ENCODE data around the gene SF3B1. TPM values are rescaled to one million over a fixed set of nuclear protein-coding genes. Genes with fewer than 3 reads are reported as not detected.

The SF3B1 gene
- total and polyA plus RNA-seq, 2 of the 13 experiments (the other 11 are each of a cell fraction or from before 2014, with no cell fraction given) = 387 to 750 TPM

DNA sequence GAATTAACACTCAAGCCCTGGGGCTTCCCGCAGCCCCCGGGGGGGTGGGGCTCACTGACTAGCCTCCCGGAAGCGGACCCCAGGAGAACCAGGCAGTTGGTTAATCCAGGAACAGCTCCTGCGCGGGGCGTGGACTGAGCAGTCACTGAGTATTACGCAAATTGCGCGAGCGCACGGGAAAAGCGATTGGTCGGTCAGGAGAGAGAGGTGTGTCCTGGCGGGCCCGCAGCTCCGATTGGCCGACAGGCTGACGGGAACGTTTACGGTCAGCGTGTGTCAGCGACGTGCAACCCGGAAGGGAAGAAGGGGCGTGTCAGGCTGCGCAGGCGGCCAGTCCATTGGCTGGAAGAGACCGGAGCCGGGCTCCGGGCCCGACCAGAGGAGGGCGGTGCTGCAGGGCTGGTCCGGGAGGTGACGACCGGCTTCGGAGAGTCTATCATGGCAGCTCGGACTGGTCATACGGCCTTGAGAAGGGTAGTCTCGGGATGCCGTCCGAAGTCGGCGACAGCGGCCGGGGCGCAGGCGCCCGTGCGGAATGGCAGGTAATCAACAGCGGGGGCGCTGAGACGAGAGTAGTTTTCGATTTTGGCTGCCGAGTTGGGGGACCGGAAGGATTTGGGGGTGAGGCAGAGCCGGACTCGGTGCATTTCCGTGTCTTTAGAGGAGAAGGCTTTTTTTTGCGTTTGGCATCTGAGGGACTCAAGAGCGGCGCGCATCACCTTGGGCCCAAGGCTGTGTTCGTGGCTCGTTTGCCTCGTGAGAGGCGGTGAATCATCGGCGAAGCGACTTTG is 18.5 kb upstream of the SF3B1 start, which contains the start of gene COQ10B (continued):
- TF ChIP-seq, protein P1, sequence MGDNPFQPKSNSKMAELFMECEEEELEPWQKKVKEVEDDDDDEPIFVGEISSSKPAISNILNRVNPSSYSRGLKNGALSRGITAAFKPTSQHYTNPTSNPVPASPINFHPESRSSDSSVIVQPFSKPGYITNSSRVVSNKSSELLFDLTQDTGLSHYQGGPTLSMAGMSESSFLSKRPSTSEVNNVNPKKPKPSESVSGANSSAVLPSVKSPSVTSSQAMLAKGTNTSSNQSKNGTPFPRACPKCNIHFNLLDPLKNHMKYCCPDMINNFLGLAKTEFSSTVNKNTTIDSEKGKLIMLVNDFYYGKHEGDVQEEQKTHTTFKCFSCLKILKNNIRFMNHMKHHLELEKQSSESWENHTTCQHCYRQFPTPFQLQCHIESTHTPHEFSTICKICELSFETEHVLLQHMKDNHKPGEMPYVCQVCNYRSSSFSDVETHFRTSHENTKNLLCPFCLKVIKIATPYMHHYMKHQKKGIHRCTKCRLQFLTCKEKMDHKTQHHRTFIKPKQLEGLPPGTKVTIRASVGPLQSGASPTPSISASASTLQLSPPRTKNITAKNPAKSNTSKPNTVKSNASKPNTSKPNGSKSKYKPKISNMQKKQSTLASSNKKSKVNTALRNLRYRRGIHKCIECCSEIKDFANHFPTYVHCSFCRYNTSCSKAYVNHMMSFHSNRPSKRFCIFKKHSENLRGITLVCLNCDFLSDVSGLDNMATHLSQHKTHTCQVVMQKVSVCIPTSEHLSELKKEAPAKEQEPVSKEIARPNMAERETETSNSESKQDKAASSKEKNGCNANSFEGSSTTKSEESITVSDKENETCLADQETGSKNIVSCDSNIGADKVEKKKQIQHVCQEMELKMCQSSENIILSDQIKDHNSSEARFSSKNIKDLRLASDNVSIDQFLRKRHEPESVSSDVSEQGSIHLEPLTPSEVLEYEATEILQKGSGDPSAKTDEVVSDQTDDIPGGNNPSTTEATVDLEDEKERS (CRISPR knock-in tag; IDR thresholded peaks at IDR 0.05) = no peak
- no peak for TF ChIP-seq ZNF530 (CRISPR knock-in tag; IDR thresholded peaks at IDR 0.05; ENCODE audit: low read depth)
- no peak for TF ChIP-seq SRSF4 (IDR thresholded peaks at IDR 0.05; ENCODE audit: low read depth, low read length, poor library complexity, severe bottlenecking)
- TF ChIP-seq ZNF20 (CRISPR knock-in tag; IDR thresholded peaks at IDR 0.05) = peak; percentile 79; the same call in 1 of the 2 replicates
- TF ChIP-seq, protein P2, sequence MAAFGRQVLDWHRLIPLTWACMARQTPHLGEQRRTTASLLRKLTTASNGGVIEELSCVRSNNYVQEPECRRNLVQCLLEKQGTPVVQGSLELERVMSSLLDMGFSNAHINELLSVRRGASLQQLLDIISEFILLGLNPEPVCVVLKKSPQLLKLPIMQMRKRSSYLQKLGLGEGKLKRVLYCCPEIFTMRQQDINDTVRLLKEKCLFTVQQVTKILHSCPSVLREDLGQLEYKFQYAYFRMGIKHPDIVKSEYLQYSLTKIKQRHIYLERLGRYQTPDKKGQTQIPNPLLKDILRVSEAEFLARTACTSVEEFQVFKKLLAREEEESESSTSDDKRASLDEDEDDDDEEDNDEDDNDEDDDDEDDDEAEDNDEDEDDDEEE (CRISPR knock-in tag; IDR thresholded peaks at IDR 0.05) = peak; percentile 41; the same call in 1 of the 2 replicates
- TF ChIP-seq TAF15 (IDR thresholded peaks at IDR 0.05; ENCODE audit: low read depth, low read length, poor library complexity, severe bottlenecking) = no peak
- TF ChIP-seq RFXANK (CRISPR knock-in tag; IDR thresholded peaks at IDR 0.05) = no peak; the same call in 1 of the 2 replicates
- TF ChIP-seq ZFY (CRISPR knock-in tag; IDR thresholded peaks at IDR 0.05) = peak; percentile 70; the same call in 1 of the 2 replicates
- peak; percentile 72; the same call in 1 of the 2 replicates for TF ChIP-seq MED13 (CRISPR knock-in tag; IDR thresholded peaks at IDR 0.05)
- TF ChIP-seq AHR (CRISPR knock-in tag; IDR thresholded peaks at IDR 0.05) = 0 out of 2 replicates have a peak, but pooled peaks have one; percentile 79
- TF ChIP-seq, protein P3, sequence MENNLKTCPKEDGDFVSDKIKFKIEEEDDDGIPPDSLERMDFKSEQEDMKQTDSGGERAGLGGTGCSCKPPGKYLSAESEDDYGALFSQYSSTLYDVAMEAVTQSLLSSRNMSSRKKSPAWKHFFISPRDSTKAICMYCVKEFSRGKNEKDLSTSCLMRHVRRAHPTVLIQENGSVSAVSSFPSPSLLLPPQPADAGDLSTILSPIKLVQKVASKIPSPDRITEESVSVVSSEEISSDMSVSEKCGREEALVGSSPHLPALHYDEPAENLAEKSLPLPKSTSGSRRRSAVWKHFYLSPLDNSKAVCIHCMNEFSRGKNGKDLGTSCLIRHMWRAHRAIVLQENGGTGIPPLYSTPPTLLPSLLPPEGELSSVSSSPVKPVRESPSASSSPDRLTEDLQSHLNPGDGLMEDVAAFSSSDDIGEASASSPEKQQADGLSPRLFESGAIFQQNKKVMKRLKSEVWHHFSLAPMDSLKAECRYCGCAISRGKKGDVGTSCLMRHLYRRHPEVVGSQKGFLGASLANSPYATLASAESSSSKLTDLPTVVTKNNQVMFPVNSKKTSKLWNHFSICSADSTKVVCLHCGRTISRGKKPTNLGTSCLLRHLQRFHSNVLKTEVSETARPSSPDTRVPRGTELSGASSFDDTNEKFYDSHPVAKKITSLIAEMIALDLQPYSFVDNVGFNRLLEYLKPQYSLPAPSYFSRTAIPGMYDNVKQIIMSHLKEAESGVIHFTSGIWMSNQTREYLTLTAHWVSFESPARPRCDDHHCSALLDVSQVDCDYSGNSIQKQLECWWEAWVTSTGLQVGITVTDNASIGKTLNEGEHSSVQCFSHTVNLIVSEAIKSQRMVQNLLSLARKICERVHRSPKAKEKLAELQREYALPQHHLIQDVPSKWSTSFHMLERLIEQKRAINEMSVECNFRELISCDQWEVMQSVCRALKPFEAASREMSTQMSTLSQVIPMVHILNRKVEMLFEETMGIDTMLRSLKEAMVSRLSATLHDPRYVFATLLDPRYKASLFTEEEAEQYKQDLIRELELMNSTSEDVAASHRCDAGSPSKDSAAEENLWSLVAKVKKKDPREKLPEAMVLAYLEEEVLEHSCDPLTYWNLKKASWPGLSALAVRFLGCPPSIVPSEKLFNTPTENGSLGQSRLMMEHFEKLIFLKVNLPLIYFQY (CRISPR knock-in tag; IDR thresholded peaks at IDR 0.05; ENCODE audit: borderline replicate concordance) = no peak; the same call in 1 of the 2 replicates
- TF ChIP-seq ZNF547 (CRISPR knock-in tag; IDR thresholded peaks at IDR 0.05) = peak; percentile 76
- TF ChIP-seq, protein P4, sequence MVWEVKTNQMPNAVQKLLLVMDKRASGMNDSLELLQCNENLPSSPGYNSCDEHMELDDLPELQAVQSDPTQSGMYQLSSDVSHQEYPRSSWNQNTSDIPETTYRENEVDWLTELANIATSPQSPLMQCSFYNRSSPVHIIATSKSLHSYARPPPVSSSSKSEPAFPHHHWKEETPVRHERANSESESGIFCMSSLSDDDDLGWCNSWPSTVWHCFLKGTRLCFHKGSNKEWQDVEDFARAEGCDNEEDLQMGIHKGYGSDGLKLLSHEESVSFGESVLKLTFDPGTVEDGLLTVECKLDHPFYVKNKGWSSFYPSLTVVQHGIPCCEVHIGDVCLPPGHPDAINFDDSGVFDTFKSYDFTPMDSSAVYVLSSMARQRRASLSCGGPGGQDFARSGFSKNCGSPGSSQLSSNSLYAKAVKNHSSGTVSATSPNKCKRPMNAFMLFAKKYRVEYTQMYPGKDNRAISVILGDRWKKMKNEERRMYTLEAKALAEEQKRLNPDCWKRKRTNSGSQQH (CRISPR knock-in tag; IDR thresholded peaks at IDR 0.05; ENCODE audit: low read depth) = peak; percentile 55; the same call in 1 of the 2 replicates
- peak; percentile 21 for TF ChIP-seq MED8 (CRISPR knock-in tag; IDR thresholded peaks at IDR 0.05; ENCODE audit: insufficient replicate concordance)
- TF ChIP-seq MTA1 (CRISPR knock-in tag; IDR thresholded peaks at IDR 0.05; ENCODE audit: borderline replicate concordance) = peak; percentile 78; the same call in 1 of the 2 replicates
- TF ChIP-seq, protein P5, sequence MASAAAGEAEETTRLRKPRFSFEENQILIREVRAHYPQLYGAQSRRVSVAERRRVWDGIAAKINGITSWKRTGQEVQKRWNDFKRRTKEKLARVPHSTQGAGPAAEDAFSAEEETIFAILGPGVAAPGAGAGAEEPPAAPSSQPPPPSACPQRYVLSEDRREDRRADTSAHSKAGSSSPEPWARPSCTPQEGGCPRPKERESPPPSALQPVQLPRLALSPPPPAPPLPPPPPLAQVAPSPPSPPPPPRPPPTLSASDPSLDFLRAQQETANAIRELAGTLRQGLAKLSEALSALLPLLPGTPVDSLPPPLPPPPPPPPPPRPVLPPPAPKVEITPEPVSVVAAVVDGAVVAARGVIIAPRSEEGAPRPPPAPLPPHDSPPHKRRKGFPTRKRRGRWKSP (CRISPR knock-in tag; IDR thresholded peaks at IDR 0.05) = peak; percentile 71; the same call in 1 of the 2 replicates
- TF ChIP-seq ZMYM2 (CRISPR knock-in tag; IDR thresholded peaks at IDR 0.05) = no peak
- TF ChIP-seq CHD4 (IDR thresholded peaks at IDR 0.05; ENCODE audit: borderline replicate concordance, low read length) = no peak
